Vagina (tissue), 2 donors: ENCODE measurements around the gene BID. TPM values are rescaled to one million over a fixed set of nuclear protein-coding genes. Genes with fewer than 3 reads are reported as not detected.

ENCODE experiments used
- DNase-seq, 2 donors: peaks; one replicate each; pipeline ENCODE4 v3.0.0-alpha.2; 2017; ENCODE audit errors: extremely low spot score in 2 of 2
- H3K27ac ChIP-seq: fragments of 200-600 bp; sonication (generic); one replicate; pipeline ENCODE4 v1.5.1; 2019
- H3K27me3 ChIP-seq: fragments of 200-600 bp; sonication (generic); one replicate; pipeline ENCODE4 v1.5.1; 2019
- H3K36me3 ChIP-seq, 2 donors: fragments of 200-600 bp; sonication (generic); one replicate each; pipeline ENCODE4 v1.5.1; 2017 to 2019
- H3K4me1 ChIP-seq: fragments of 200-600 bp; sonication (generic); one replicate; pipeline ENCODE4 v1.5.1; 2019
- H3K4me3 ChIP-seq, 2 donors: fragments of 200-600 bp; sonication (generic); 1 replicate in 1 of 2; 2 replicates in 1 of 2; pipeline ENCODE4 v1.5.1; 2016 to 2019
- H3K9me3 ChIP-seq: fragments of 200-600 bp; sonication (generic); one replicate; pipeline ENCODE4 v1.5.1; 2019
- CTCF ChIP-seq, 3 experiments: fragments of 450-650 bp in 2 of 3; fragments of 200-600 bp in 1 of 3; sonication (generic) in 1 of 3; IDR thresholded peaks; one replicate each; pipeline ENCODE4 v1.5.1; 2017 to 2019; ENCODE audit warnings: antibody characterized with exemption in 3 of 3, mild to moderate bottlenecking in 2 of 3, moderate library complexity in 2 of 3
- POLR2A ChIP-seq, 2 donors: fragments of 450-650 bp; IDR thresholded peaks; one replicate each; pipeline ENCODE4 v1.6.1; 2017; ENCODE audit warnings: antibody characterized with exemption in 2 of 2, mild to moderate bottlenecking in 2 of 2, moderate library complexity in 2 of 2
- POLR2AphosphoS5 ChIP-seq, 2 donors: sonication (generic); formaldehyde crosslinking; IDR thresholded peaks; one replicate each; pipeline ENCODE4 v1.9.0; 2017; ENCODE audit warnings: antibody characterized with exemption in 2 of 2, mild to moderate bottlenecking in 2 of 2, low read depth in 1 of 2; ENCODE audit not compliant: insufficient read depth in 1 of 2
- intact Hi-C: fragments of 100-400 bp; cut with DNase I; formaldehyde crosslinking; loops from one replicate; pipeline ENCODE4 v1.15.1; 2023
- total RNA-seq: library from RNA; depleted of rRNA; stranded (reverse); fragments of >200 nt; gene quantifications from one replicate; pipeline ENCODE4 v1.2.3, GENCODE V29; 2016

Gene BID
- total RNA-seq, 1 donor from 2014 or later: 36.3 TPM

- H3K36me3 ChIP-seq: peaks cover 0 to 40% of the 10 kb centered on the region in 2 donors
- TF ChIP-seq CTCF (IDR thresholded peaks at IDR 0.05) (no peak), POLR2A (IDR thresholded peaks at IDR 0.05) (no peak), POLR2AphosphoS5 (IDR thresholded peaks at IDR 0.05; ENCODE audit: insufficient read depth in 1 of 2, low read depth in 1 of 2) (no peak)
- no peak overlapping the region for H3K4me3 ChIP-seq
- no peaks in the 10 kb centered on the region for H3K4me1 ChIP-seq
- H3K27me3 ChIP-seq: no peaks in the 10 kb centered on the region
- no peak for DNase-seq
- no peak overlapping the region for H3K27ac ChIP-seq
- intact Hi-C loops: no loop called here
- H3K9me3 ChIP-seq: no peaks in the 10 kb centered on the region
Observed at GRCh38 chr22:17804331-17805080, 30.2 kb upstream of the BID start.

- DNase-seq: no peak
- no peak overlapping the region for H3K4me3 ChIP-seq
- H3K27me3 ChIP-seq: no peaks in the 10 kb centered on the region
- no peak overlapping the region for H3K27ac ChIP-seq
- TF ChIP-seq CTCF (IDR thresholded peaks at IDR 0.05): no peak
- TF ChIP-seq POLR2AphosphoS5 (IDR thresholded peaks at IDR 0.05; ENCODE audit: insufficient read depth in 1 of 2, low read depth in 1 of 2): no peak
- TF ChIP-seq POLR2A (IDR thresholded peaks at IDR 0.05): no peak
- intact Hi-C loops: no loop called here
- H3K4me1 ChIP-seq: no peaks in the 10 kb centered on the region
- H3K9me3 ChIP-seq: no peaks in the 10 kb centered on the region
- peaks cover 0 to 34% of the 10 kb centered on the region in 2 donors for H3K36me3 ChIP-seq
Observed at GRCh38 chr22:17803609-17804270, 29.5 kb upstream of the BID start.

DNA sequence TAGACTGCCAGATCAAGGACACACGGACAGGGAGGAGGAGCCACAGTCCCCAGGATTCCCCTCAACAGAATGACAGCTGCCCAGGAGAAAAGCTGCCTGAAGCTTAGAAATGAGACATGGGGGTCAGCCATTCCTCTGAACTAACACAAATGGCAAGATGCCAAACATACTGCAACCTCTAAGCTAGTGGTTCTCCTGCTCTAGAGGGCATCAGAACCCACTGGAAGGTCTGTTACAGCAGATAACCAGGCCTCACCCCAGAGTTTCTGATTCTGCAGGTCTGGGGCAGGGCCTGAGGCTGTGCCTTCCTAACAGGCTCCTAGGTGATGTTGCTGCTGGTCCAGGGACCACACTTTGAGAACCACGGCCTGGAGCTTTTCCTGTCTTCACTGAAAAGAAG lies 28.6 kb upstream of the BID start:
- no peak for DNase-seq
- H3K4me1 ChIP-seq: no peaks in the 10 kb centered on the region
- intact Hi-C loops: no loop called here
- TF ChIP-seq POLR2AphosphoS5 (IDR thresholded peaks at IDR 0.05; ENCODE audit: insufficient read depth in 1 of 2, low read depth in 1 of 2) (no peak), POLR2A (IDR thresholded peaks at IDR 0.05) (no peak), CTCF (IDR thresholded peaks at IDR 0.05) (no peak)
- H3K27me3 ChIP-seq: no peaks in the 10 kb centered on the region
- H3K9me3 ChIP-seq: no peaks in the 10 kb centered on the region
- no peak overlapping the region for H3K4me3 ChIP-seq
- H3K36me3 ChIP-seq: peaks cover 0 to 24% of the 10 kb centered on the region in 2 donors
- no peak overlapping the region for H3K27ac ChIP-seq

GRCh38 chr22:17802411-17802810 lies 28.1 kb upstream of the BID start:
- Histone ChIP-seq H3K27ac (no peak overlapping the region), H3K4me1 (no peaks in the 10 kb centered on the region), H3K27me3 (no peaks in the 10 kb centered on the region), H3K9me3 (no peaks in the 10 kb centered on the region), H3K36me3 (peaks cover 0 to 23% of the 10 kb centered on the region in 2 donors), H3K4me3 (no peak overlapping the region)
- intact Hi-C loops: no loop called here
- DNase-seq: no peak
- no peak for TF ChIP-seq CTCF (IDR thresholded peaks at IDR 0.05)
- no peak for TF ChIP-seq POLR2AphosphoS5 (IDR thresholded peaks at IDR 0.05; ENCODE audit: insufficient read depth in 1 of 2, low read depth in 1 of 2)
- no peak for TF ChIP-seq POLR2A (IDR thresholded peaks at IDR 0.05)
